ENCODE results near the gene ZNF438.

Gene ZNF438

DNA sequence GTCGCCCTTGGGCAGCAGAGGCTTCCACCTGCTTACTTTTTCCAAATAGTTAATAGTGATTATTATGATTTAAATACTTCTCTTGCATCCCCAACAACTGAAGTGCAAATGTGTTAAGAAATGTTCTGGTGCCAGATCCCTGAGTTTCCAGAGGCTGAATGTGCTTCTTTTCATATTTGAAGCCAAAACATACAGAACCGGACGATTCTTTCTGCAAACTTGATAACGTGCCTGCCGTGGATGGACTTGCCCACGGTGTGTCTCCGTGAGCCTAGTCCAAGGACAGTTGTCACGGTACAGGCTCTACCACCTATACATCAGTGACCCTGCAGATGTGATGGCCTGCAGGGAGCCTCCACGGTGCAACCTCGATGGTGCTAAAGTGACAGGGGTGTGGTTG is 203.5 kb downstream of the ZNF438 start:
- in situ Hi-C loops (cut with HindIII; ENCODE audit: low sequenced_read_pairs) = no loop called here
- TF ChIP-seq, protein P1, sequence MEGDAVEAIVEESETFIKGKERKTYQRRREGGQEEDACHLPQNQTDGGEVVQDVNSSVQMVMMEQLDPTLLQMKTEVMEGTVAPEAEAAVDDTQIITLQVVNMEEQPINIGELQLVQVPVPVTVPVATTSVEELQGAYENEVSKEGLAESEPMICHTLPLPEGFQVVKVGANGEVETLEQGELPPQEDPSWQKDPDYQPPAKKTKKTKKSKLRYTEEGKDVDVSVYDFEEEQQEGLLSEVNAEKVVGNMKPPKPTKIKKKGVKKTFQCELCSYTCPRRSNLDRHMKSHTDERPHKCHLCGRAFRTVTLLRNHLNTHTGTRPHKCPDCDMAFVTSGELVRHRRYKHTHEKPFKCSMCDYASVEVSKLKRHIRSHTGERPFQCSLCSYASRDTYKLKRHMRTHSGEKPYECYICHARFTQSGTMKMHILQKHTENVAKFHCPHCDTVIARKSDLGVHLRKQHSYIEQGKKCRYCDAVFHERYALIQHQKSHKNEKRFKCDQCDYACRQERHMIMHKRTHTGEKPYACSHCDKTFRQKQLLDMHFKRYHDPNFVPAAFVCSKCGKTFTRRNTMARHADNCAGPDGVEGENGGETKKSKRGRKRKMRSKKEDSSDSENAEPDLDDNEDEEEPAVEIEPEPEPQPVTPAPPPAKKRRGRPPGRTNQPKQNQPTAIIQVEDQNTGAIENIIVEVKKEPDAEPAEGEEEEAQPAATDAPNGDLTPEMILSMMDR (IDR thresholded peaks at IDR 0.05; ENCODE audit: low read depth, low read length, missing control alignments) = no peak
- no peak for DNase-seq (ENCODE audit: low read depth)
- H3K4me3 ChIP-seq (ENCODE audit: low read depth, low read length) = no peak overlapping the region

DNA sequence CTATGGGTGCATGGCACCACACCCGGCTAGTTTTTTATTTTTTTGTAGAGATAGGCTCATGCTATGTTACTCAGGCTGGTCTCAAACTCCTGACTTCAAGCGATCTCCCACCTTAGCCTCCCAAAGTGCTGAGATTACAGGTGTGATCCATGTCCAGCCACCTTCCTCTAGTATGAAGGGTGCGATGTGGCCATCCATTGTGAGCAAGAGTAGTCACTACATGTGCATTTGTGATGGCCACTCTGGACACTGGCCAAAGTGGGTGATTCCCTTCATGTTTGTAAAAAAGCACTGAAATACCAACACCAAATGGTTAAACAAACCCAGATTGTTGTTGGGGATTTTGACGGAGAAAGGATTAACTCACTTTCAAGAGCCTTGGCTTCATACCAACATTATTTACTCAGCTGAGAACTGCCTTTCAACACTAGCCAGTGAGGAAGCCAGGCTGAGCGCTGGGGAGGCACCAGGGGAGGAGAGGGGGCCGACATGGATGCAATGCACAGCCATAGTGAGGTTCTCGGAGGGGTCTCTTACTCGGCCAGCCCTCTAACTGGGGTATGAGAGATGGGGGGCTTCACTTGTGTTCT is 204.0 kb downstream of the ZNF438 start:
- no peak overlapping the region for H3K4me3 ChIP-seq (ENCODE audit: low read depth, low read length)
- in situ Hi-C loops (cut with HindIII; ENCODE audit: low sequenced_read_pairs) = no loop called here
- TF ChIP-seq, protein P1 (IDR thresholded peaks at IDR 0.05; ENCODE audit: low read depth, low read length, missing control alignments) = no peak
- no peak for DNase-seq (ENCODE audit: low read depth)

DNA sequence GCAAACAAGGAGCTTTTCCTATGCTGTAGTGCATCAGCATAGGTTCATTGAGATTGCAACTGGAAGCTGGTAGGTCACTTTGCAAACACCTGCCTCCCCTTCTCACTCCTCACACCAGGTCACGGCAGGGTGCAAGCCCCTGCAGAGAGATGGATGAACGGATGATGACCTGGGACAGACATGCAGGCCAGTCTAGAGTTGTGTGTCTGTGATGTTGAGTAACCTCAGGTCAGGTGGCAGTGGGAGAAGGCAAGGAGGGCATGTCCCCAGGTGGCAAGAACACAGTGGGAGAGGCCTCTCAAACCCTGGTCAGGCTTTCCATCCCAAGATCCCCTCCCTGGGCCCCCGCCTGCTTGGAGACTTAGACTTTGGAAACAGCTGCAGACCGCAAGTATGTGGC is 205.0 kb downstream of the ZNF438 start:
- in situ Hi-C loops (cut with HindIII; ENCODE audit: low sequenced_read_pairs) = no loop called here
- H3K4me3 ChIP-seq (ENCODE audit: low read depth, low read length) = no peak overlapping the region
- TF ChIP-seq, protein P1 (IDR thresholded peaks at IDR 0.05; ENCODE audit: low read depth, low read length, missing control alignments) = no peak
- DNase-seq (ENCODE audit: low read depth) = no peak

DNA sequence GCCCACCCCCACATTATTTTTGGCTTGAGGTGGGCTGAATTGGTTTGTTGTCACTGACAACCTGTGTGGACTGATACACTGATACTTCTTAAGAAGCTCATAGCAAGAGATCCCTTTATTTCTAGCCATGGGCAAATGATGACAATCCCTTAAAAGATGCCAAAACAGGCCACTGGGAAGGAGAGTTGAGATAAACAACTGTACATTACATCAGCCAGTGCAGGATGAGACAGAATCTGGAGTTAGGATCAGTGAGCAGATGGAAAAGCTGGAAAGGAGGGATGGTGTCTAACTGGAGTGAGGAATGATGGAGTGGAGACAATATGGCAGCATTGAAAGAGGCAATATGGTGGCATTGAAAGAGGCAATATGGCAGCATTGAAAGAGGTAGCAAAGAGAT is 206.2 kb downstream of the ZNF438 start:
- H3K4me3 ChIP-seq (ENCODE audit: low read depth, low read length) = no peak overlapping the region
- TF ChIP-seq, protein P1 (IDR thresholded peaks at IDR 0.05; ENCODE audit: low read depth, low read length, missing control alignments) = no peak
- no peak for DNase-seq (ENCODE audit: low read depth)
- in situ Hi-C loops (cut with HindIII; ENCODE audit: low sequenced_read_pairs) = no loop called here

DNA sequence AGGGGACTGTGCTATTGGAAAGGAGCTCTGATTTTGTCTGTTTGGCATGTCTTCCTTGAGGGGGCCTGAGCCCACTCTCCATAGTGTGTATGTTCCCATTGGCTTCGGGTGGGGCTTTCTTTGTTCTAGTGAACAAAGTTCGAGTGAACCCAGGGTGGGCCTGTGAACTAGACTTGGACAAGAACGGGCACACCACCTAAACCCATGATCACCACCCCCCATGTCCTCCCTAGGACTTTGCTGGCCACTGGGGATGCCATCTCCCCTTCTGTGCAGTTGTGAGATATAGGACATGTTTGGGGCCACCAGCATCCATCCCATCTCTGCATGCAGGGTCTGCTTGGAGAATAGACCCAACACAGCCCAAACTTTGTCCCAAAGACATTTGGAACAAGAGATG is 206.6 kb downstream of the ZNF438 start:
- H3K4me3 ChIP-seq (ENCODE audit: low read depth, low read length) = no peak overlapping the region
- TF ChIP-seq, protein P1 (IDR thresholded peaks at IDR 0.05; ENCODE audit: low read depth, low read length, missing control alignments) = no peak
- no peak for DNase-seq (ENCODE audit: low read depth)
- in situ Hi-C loops (cut with HindIII; ENCODE audit: low sequenced_read_pairs) = no loop called here

DNA sequence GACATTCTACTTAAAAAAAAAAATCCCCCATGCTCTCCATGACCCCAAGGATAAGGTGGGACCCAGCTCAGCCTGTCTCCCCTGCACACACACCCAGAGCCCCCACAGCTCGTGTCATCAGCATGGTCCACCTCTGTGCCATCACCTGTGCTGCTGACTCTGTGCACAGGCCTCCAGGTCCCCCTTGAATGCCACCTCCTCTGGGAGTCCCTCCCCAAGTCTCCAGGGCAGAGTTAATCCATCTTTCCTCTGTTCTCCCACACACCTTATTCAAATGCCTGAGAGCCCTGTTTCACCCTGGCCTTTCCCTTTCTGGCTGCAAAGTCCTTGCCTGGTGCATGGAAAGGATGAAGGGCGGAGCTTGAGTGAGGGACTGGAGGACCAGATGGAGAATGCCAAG is 208.0 kb downstream of the ZNF438 start:
- TF ChIP-seq, protein P1 (IDR thresholded peaks at IDR 0.05; ENCODE audit: low read depth, low read length, missing control alignments) = no peak
- DNase-seq (ENCODE audit: low read depth) = no peak
- in situ Hi-C loops (cut with HindIII; ENCODE audit: low sequenced_read_pairs) = no loop called here
- H3K4me3 ChIP-seq (ENCODE audit: low read depth, low read length) = no peak overlapping the region

All from astrocyte of the cerebellum (primary cell).